ENCODE results near the gene SSH2. TPM values are rescaled to one million over a fixed set of nuclear protein-coding genes. Genes with fewer than 3 reads are reported as not detected.

SSH2 gene
- total RNA-seq, 6 experiments from 2014 or later = 22.2 to 27.0 (median 23.2) TPM

- no peaks in the 10 kb centered on the region for H3K9me3 Mint-ChIP-seq
- no peak for DNase-seq
- TF ChIP-seq CTCF (IDR thresholded peaks at IDR 0.05) = no peak
- H3K36me3 Mint-ChIP-seq (ENCODE audit: low read depth) = no peaks in the 10 kb centered on the region
- peak overlapping the region; percentile 85; the same call in 1 of the 2 replicates for H3K27ac Mint-ChIP-seq
- peak overlapping the region; percentile 96 for H3K4me3 Mint-ChIP-seq
- peaks cover 57% of the 10 kb centered on the region for H3K4me1 Mint-ChIP-seq (ENCODE audit: low read depth)
- H3K27me3 Mint-ChIP-seq (ENCODE audit: insufficient read depth) = peaks cover 3% of the 10 kb centered on the region; the same call in 1 of the 2 replicates
Observed at GRCh38 chr17:29587591-29587990, 342.4 kb downstream of the SSH2 start.

- H3K36me3 Mint-ChIP-seq (ENCODE audit: low read depth) = no peaks in the 10 kb centered on the region
- H3K27ac Mint-ChIP-seq = peak overlapping the region; percentile 85; the same call in 1 of the 2 replicates
- TF ChIP-seq CTCF (IDR thresholded peaks at IDR 0.05) = no peak
- H3K4me1 Mint-ChIP-seq (ENCODE audit: low read depth) = peaks cover 50% of the 10 kb centered on the region
- peaks cover 2% of the 10 kb centered on the region; the same call in 1 of the 2 replicates for H3K27me3 Mint-ChIP-seq (ENCODE audit: insufficient read depth)
- DNase-seq = no peak
- H3K9me3 Mint-ChIP-seq = no peaks in the 10 kb centered on the region
- H3K4me3 Mint-ChIP-seq = peak overlapping the region; percentile 96; the same call in 1 of the 2 replicates
Observed at GRCh38 chr17:29586676-29587469, 343.2 kb downstream of the SSH2 start.

GRCh38 chr17:29585080-29585751, 344.8 kb downstream of the SSH2 start:
- Mint-ChIP-seq H3K4me3 (no peak overlapping the region), H3K4me1 (ENCODE audit: low read depth) (peaks cover 37% of the 10 kb centered on the region), H3K27ac (no peak overlapping the region; the same call in 1 of the 2 replicates), H3K9me3 (no peaks in the 10 kb centered on the region), H3K36me3 (ENCODE audit: low read depth) (peaks cover 4% of the 10 kb centered on the region), H3K27me3 (ENCODE audit: insufficient read depth) (no peaks in the 10 kb centered on the region)
- peak; percentile 53 for TF ChIP-seq CTCF (IDR thresholded peaks at IDR 0.05)
- DNase-seq = no peak

- no peak for TF ChIP-seq CTCF (IDR thresholded peaks at IDR 0.05)
- H3K4me1 Mint-ChIP-seq (ENCODE audit: low read depth) = peaks cover 34% of the 10 kb centered on the region
- H3K27me3 Mint-ChIP-seq (ENCODE audit: insufficient read depth) = no peaks in the 10 kb centered on the region
- no peak overlapping the region for H3K27ac Mint-ChIP-seq
- H3K36me3 Mint-ChIP-seq (ENCODE audit: low read depth) = peaks cover 5% of the 10 kb centered on the region
- no peak for DNase-seq
- no peak overlapping the region for H3K4me3 Mint-ChIP-seq
- no peaks in the 10 kb centered on the region for H3K9me3 Mint-ChIP-seq
Observed at GRCh38 chr17:29584452-29585079, 345.5 kb downstream of the SSH2 start.

- no peak overlapping the region; the same call in 1 of the 2 replicates for H3K27ac Mint-ChIP-seq
- H3K4me3 Mint-ChIP-seq = no peak overlapping the region
- H3K36me3 Mint-ChIP-seq (ENCODE audit: low read depth) = peaks cover 5% of the 10 kb centered on the region
- no peak for DNase-seq
- H3K27me3 Mint-ChIP-seq (ENCODE audit: insufficient read depth) = no peaks in the 10 kb centered on the region
- H3K4me1 Mint-ChIP-seq (ENCODE audit: low read depth) = peaks cover 34% of the 10 kb centered on the region
- no peaks in the 10 kb centered on the region for H3K9me3 Mint-ChIP-seq
- TF ChIP-seq CTCF (IDR thresholded peaks at IDR 0.05) = no peak
Observed at GRCh38 chr17:29583324-29584248, 346.4 kb downstream of the SSH2 start.
